ENCODE data around the gene KIF5A.

GRCh38 chr12:57585156-57585555, 35.3 kb downstream of the KIF5A start:
- TF ChIP-seq MAX (IDR thresholded peaks at IDR 0.05; ENCODE audit: insufficient read depth, insufficient read length), result no peak
- no peak for TF ChIP-seq POLR2A (IDR thresholded peaks at IDR 0.05; ENCODE audit: low read depth, low read length)
- TF ChIP-seq CTCF (IDR thresholded peaks at IDR 0.05; ENCODE audit: extremely low read depth in 1 of 2, insufficient read depth in 1 of 2, low read depth in 1 of 2, low read length in 2 of 2), result no peak

Data from endothelial cell of umbilical vein (primary cell).